Lung (tissue), 16 donors: ENCODE data around the gene ARMC3. TPM values are rescaled to one million over a fixed set of nuclear protein-coding genes. Genes with fewer than 3 reads are reported as not detected.

ENCODE experiments used
- ATAC-seq: fragments of 200-7000 bp; cut with Tn5 transposase; one replicate; pipeline ENCODE4 v1.9.1; 2020; ENCODE audit warnings: moderate number of reproducible peaks; ENCODE audit not compliant: insufficient read depth, low FRiP score
- DNase-seq, 3 donors: peaks; one replicate each; pipeline ENCODE4 v3.0.0-alpha.2; 2013 to 2017
- H3K27ac ChIP-seq, 2 donors: one replicate each; pipeline ENCODE4 v1.5.1; 2013; ENCODE audit warnings: mild to moderate bottlenecking in 2 of 2, moderate library complexity in 2 of 2, control low read depth in 1 of 2, inconsistent platforms in 1 of 2, low read depth in 1 of 2, low read length in 1 of 2
- H3K27me3 ChIP-seq, 3 donors: one replicate each; pipeline ENCODE4 v1.5.1; 2013; ENCODE audit warnings: low read length in 2 of 3; ENCODE audit not compliant: control insufficient read depth in 3 of 3, insufficient read depth in 3 of 3
- H3K36me3 ChIP-seq, 4 donors: one replicate each; pipeline ENCODE4 v1.5.1; 2013; ENCODE audit warnings: low read length in 4 of 4, mild to moderate bottlenecking in 1 of 4, moderate library complexity in 1 of 4; ENCODE audit not compliant: control insufficient read depth in 4 of 4, insufficient read depth in 4 of 4
- H3K4me1 ChIP-seq, 5 donors: one replicate each; pipeline ENCODE4 v1.5.1; 2013; ENCODE audit warnings: low read length in 5 of 5, mild to moderate bottlenecking in 2 of 5, moderate library complexity in 1 of 5; ENCODE audit not compliant: control insufficient read depth in 5 of 5, insufficient read depth in 5 of 5
- H3K4me3 ChIP-seq: one replicate; pipeline ENCODE4 v1.5.1; 2013; ENCODE audit warnings: mild to moderate bottlenecking, control low read depth, moderate library complexity
- H3K9ac ChIP-seq, 2 donors: one replicate each; pipeline ENCODE4 v1.5.1; 2013; ENCODE audit warnings: low read length in 2 of 2, control low read depth in 1 of 2; ENCODE audit not compliant: insufficient read depth in 1 of 2
- H3K9me3 ChIP-seq, 4 donors: one replicate each; pipeline ENCODE4 v1.5.1; 2013; ENCODE audit warnings: low read length in 3 of 4, mild to moderate bottlenecking in 1 of 4, moderate library complexity in 1 of 4; ENCODE audit not compliant: control insufficient read depth in 4 of 4, insufficient read depth in 3 of 4
- CTCF ChIP-seq: IDR thresholded peaks from 2 replicates; pipeline ENCODE4 v1.5.1; 2012; ENCODE audit warnings: mild to moderate bottlenecking; ENCODE audit errors: control extremely low read depth, extremely low read depth
- WGBS, 2 donors: extraction: QIAGEN DNeasy Blood & Tissue Kit; methylation state at CpG; one replicate each; pipeline ENCODE4 v1.1.7; 2013; 5-methylcytosine and 5-hydroxymethylcytosine counted together
- long read RNA-seq, 5 donors: transcript quantifications; one replicate each; lab custom pipeline, GENCODE V29; 2026
- polyA plus RNA-seq, 2 donors: library from polyadenylated mRNA; stranded (reverse); fragments of 200-250 nt; gene quantifications; one replicate each; pipeline ENCODE4 v1.2.1, GENCODE V29; 2013
- total RNA-seq, 2 donors: library from RNA; depleted of rRNA in 1 of 2; stranded (reverse); fragments of >200 nt in 1 of 2; gene quantifications; one replicate each; pipeline ENCODE4 v1.2.1, GENCODE V29; 2014 to 2021
- donor health status: control.
- donor health status: control.
- donor health status: Bipolar disorder and iron deficiency.
- donor health status: healthy.
- donor health status: DM: yes; HTN: yes; CAD: no.

ARMC3 gene
- total RNA-seq (10 to 100 TPM; 20.2 to 32.8 TPM), polyA plus RNA-seq (1 to 10 TPM; 4.0 to 6.2 TPM)
- long read RNA-seq, donor 1 = 0 reads
- long read RNA-seq, donor 2 = 0 reads
- long read RNA-seq, donor 3, partial matches to known transcripts = 0 of 1 reads
- long read RNA-seq, donor 3, other reads (novel, unspliced or antisense) = 0 of 1 reads
- long read RNA-seq, donor 4 = 0 reads
- long read RNA-seq, donor 5 = 0 reads

- DNase-seq = peak; percentile 81 to 90 (median 90)
Observed at GRCh38 chr10:22927661-22928403, at the start of gene ARMC3. ARMC3 (plus strand) TSS chr10:22928053; CDS start chr10:22931997, 3,944 bp downstream.

GRCh38 chr10:22891797-22892196 lies 36.1 kb upstream of the ARMC3 start:
- WGBS, 2 donors = 89 to 93% methylated on average over 2 of the region's 2 CpGs
- Histone ChIP-seq H3K9ac (no peak overlapping the region), H3K4me3 (no peak overlapping the region), H3K27me3 (no peaks in the 10 kb centered on the region), H3K36me3 (no peaks in the 10 kb centered on the region), H3K9me3 (peaks cover 0 to 8% (median 4%) of the 10 kb centered on the region in 4 donors), H3K27ac (no peak overlapping the region), H3K4me1 (no peaks in the 10 kb centered on the region)
- DNase-seq (no peak), ATAC-seq (no peak)
- no peak for TF ChIP-seq CTCF

More at GRCh38 chr10:22927661-22928403, at the start of gene ARMC3:
- no peaks in the 10 kb centered on the region for H3K36me3 ChIP-seq
- H3K27me3 ChIP-seq = no peaks in the 10 kb centered on the region
- no peak for TF ChIP-seq CTCF
- peaks cover 0 to 4% (median 0%) of the 10 kb centered on the region in 4 donors for H3K9me3 ChIP-seq
- WGBS, 2 donors = 9 to 12% methylated on average over 41 of the region's 41 CpGs
- no peak within 1 kb of the TSS for H3K27ac ChIP-seq
- H3K4me3 ChIP-seq = no peak within 1 kb of the TSS
- H3K9ac ChIP-seq = peak within 1 kb of the TSS; percentile 70 to 77
- peak; percentile 72 for ATAC-seq
- peaks cover 0 to 6% (median 0%) of the 10 kb centered on the region in 5 donors for H3K4me1 ChIP-seq

DNA sequence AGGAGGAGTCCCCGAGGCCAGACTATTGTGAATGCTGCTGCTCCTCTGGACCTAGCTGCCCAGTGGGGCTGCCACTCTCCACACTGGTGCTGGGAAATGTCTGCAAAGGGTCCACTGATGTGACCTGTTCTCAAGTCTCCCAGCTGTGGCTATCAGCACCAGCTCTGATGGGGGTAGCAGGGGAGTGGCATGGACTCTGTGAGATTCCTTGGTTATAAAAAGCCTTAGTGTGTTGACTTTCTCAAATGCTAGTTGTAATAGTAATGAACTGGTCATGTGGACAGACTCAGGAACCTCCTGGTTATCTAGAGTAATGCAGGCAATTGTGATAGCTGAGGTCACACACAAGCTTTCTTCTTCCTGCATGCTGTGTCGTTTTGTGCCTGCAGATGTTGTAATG lies 34.1 kb upstream of the ARMC3 start:
- TF ChIP-seq CTCF = no peak
- Histone ChIP-seq H3K4me3 (no peak overlapping the region), H3K9ac (no peak overlapping the region), H3K9me3 (peaks cover 0 to 7% (median 2%) of the 10 kb centered on the region in 4 donors), H3K27ac (no peak overlapping the region), H3K36me3 (no peaks in the 10 kb centered on the region), H3K27me3 (no peaks in the 10 kb centered on the region), H3K4me1 (no peaks in the 10 kb centered on the region)
- WGBS, 2 donors = 74 to 83% methylated on average over 2 of the region's 2 CpGs
- DNase-seq = no peak
- no peak for ATAC-seq
